GM12878 (cell line): ENCODE results near the gene SUGP2. TPM values are rescaled to one million over a fixed set of nuclear protein-coding genes. Genes with fewer than 3 reads are reported as not detected.

Source experiments
- FOXK2 ChIP-seq: fragments of 450-650 bp; IDR thresholded peaks from 2 replicates; pipeline ENCODE4 v1.6.1; 2017; ENCODE audit warnings: mild to moderate bottlenecking, moderate library complexity
- GABPA ChIP-seq: IDR thresholded peaks from 2 replicates; pipeline ENCODE4 v1.6.1; 2014; ENCODE audit warnings: antibody characterized with exemption, low read depth, mild to moderate bottlenecking, inconsistent platforms
- IKZF2 ChIP-seq, 2 experiments: fragments of 450-650 bp; IDR thresholded peaks; 2 replicates each; pipeline ENCODE4 v1.6.1; 2017; ENCODE audit warnings: mild to moderate bottlenecking in 2 of 2, moderate library complexity in 2 of 2
- KDM1A ChIP-seq: fragments of 200-600 bp; sonication (generic); IDR thresholded peaks from 2 replicates; pipeline ENCODE4 v1.6.1; 2016; ENCODE audit warnings: borderline replicate concordance
- MYB ChIP-seq: fragments of 150-350 bp; IDR thresholded peaks from 2 replicates; pipeline ENCODE4 v1.6.1; 2014; ENCODE audit warnings: mild to moderate bottlenecking, low read depth, low read length, borderline replicate concordance
- POLR2AphosphoS2 ChIP-seq: IDR thresholded peaks from 2 replicates; pipeline ENCODE4 v1.6.1; 2011; ENCODE audit warnings: low read depth, mild to moderate bottlenecking, low read length, improper control_type of control experiment, moderate library complexity
- RCOR1 ChIP-seq: conservative IDR thresholded peaks from 2 replicates; pipeline ENCODE4 v1.6.1; 2012; ENCODE audit warnings: low read depth, low read length, improper control_type of control experiment
- SMAD1 ChIP-seq: fragments of 450-650 bp; IDR thresholded peaks from 2 replicates; pipeline ENCODE4 v1.6.1; 2018; ENCODE audit warnings: mild to moderate bottlenecking, low read depth; ENCODE audit not compliant: partially characterized antibody
- TARDBP ChIP-seq: IDR thresholded peaks from 2 replicates; pipeline ENCODE4 v1.6.1; 2016; ENCODE audit warnings: borderline replicate concordance
- YY1 ChIP-seq: IDR thresholded peaks from 2 replicates; pipeline ENCODE4 v1.6.1; 2011; ENCODE audit warnings: low read depth, mild to moderate bottlenecking, low read length
- ZNF622 ChIP-seq: fragments of 450-650 bp; IDR thresholded peaks from 2 replicates; pipeline ENCODE4 v1.6.1; 2017; ENCODE audit warnings: mild to moderate bottlenecking, inconsistent platforms
- polyA plus RNA-seq, 11 experiments: library from polyadenylated mRNA; depleted of rRNA in 4 of 11; unstranded in 6 of 11; stranded (reverse) in 5 of 11; fragments of >200 nt; fragmentation: Nextera tagmentation in 4 of 11; fragmentation: Illumina TruSeq in 1 of 11; extraction: Ambion mirVana in 4 of 11; extraction: Trizol in 1 of 11; gene quantifications; 1 replicate in 1 of 11; 2 replicates in 10 of 11; pipeline versions ENCODE4 v1.2.1 to v1.2.3, GENCODE V29; 2011 to 2016; ENCODE audit warnings: inconsistent platforms in 2 of 11, missing spikeins in 2 of 11, low read depth in 1 of 11
- total RNA-seq, 4 experiments: library from RNA; depleted of rRNA in 3 of 4; stranded (reverse); fragments of >200 nt in 3 of 4; fragmentation: Illumina TruSeq in 1 of 4; extraction: Trizol in 1 of 4; gene quantifications; 2 replicates each; pipeline versions ENCODE4 v1.2.1 to v1.2.3, GENCODE V29; 2013 to 2021
- TF ChIP-seq, protein P1 (sequence below): fragments of 450-650 bp; IDR thresholded peaks from 2 replicates; pipeline ENCODE4 v1.6.1; 2018; ENCODE audit warnings: borderline replicate concordance, mild to moderate bottlenecking; ENCODE audit not compliant: partially characterized antibody
- TF ChIP-seq, protein P2 (sequence below): fragments of 450-650 bp; IDR thresholded peaks from 2 replicates; pipeline ENCODE4 v1.6.1; 2016; ENCODE audit warnings: mild to moderate bottlenecking, moderate library complexity, borderline replicate concordance
- TF ChIP-seq, protein P3 (sequence below): fragments of 450-650 bp; IDR thresholded peaks from 2 replicates; pipeline ENCODE4 v1.6.1; 2017; ENCODE audit warnings: antibody characterized with exemption, mild to moderate bottlenecking, moderate library complexity
- TF ChIP-seq, protein P4 (sequence below): fragments of 450-650 bp; IDR thresholded peaks from 2 replicates; pipeline ENCODE4 v1.6.1; 2017; ENCODE audit warnings: mild to moderate bottlenecking

Gene SUGP2
- total and polyA plus RNA-seq, 10 of the 15 experiments (the other 5 are each of a cell fraction or from before 2014, with no cell fraction given) = 15.0 to 120 (median 57.2) TPM

DNA sequence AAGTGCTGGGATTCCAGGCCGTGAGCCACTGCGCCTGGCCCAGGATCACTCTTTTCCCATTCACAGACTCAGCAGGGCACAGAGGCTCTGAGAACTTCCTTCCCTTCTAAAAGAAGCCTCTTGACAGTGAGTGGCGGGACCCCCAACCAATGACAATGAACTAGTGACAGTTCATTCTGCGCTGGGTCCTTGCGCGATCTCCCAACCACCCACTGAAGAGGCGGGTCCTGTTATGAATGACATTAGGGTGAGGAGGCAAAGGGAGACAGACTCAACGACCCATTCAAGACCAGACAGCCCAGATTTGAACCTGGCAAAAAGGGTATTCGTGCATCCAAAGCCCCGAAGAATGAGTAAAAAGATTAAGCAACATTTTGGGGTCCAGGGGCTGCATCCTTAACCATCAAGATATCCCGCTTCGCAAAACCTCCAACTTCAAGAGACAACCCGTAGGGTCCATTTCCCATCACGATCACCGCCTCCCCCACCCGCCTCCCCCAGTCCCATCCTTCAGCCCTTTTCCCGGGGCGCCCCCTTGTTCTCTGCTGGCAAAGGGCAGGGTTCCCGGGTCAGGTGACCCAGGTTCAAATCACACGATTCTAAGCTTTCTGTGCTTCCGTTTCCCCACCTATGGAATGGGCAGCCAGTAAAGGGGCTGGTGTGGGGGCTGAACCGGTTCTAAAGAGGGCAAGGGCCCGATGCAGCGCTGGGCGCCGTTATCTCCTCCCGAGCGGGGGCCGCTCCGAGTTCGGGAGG lies 719 bp downstream of the SUGP2 start (continued):
- TF ChIP-seq, protein P1, sequence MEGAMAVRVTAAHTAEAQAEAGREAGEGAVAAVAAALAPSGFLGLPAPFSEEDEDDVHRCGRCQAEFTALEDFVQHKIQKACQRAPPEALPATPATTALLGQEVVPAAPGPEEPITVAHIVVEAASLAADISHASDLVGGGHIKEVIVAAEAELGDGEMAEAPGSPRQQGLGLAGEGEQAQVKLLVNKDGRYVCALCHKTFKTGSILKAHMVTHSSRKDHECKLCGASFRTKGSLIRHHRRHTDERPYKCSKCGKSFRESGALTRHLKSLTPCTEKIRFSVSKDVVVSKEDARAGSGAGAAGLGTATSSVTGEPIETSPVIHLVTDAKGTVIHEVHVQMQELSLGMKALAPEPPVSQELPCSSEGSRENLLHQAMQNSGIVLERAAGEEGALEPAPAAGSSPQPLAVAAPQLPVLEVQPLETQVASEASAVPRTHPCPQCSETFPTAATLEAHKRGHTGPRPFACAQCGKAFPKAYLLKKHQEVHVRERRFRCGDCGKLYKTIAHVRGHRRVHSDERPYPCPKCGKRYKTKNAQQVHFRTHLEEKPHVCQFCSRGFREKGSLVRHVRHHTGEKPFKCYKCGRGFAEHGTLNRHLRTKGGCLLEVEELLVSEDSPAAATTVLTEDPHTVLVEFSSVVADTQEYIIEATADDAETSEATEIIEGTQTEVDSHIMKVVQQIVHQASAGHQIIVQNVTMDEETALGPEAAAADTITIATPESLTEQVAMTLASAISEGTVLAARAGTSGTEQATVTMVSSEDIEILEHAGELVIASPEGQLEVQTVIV = no peak
- TF ChIP-seq, protein P2, sequence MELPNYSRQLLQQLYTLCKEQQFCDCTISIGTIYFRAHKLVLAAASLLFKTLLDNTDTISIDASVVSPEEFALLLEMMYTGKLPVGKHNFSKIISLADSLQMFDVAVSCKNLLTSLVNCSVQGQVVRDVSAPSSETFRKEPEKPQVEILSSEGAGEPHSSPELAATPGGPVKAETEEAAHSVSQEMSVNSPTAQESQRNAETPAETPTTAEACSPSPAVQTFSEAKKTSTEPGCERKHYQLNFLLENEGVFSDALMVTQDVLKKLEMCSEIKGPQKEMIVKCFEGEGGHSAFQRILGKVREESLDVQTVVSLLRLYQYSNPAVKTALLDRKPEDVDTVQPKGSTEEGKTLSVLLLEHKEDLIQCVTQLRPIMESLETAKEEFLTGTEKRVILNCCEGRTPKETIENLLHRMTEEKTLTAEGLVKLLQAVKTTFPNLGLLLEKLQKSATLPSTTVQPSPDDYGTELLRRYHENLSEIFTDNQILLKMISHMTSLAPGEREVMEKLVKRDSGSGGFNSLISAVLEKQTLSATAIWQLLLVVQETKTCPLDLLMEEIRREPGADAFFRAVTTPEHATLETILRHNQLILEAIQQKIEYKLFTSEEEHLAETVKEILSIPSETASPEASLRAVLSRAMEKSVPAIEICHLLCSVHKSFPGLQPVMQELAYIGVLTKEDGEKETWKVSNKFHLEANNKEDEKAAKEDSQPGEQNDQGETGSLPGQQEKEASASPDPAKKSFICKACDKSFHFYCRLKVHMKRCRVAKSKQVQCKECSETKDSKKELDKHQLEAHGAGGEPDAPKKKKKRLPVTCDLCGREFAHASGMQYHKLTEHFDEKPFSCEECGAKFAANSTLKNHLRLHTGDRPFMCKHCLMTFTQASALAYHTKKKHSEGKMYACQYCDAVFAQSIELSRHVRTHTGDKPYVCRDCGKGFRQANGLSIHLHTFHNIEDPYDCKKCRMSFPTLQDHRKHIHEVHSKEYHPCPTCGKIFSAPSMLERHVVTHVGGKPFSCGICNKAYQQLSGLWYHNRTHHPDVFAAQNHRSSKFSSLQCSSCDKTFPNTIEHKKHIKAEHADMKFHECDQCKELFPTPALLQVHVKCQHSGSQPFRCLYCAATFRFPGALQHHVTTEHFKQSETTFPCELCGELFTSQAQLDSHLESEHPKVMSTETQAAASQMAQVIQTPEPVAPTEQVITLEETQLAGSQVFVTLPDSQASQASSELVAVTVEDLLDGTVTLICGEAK = no peak
- no peak for TF ChIP-seq YY1
- TF ChIP-seq RCOR1 = no peak
- TF ChIP-seq POLR2AphosphoS2 = no peak
- no peak for TF ChIP-seq ZNF622
- TF ChIP-seq IKZF2 (IDR thresholded peaks at IDR 0.05) = no peak
- TF ChIP-seq SMAD1 = no peak
- TF ChIP-seq KDM1A = no peak
- TF ChIP-seq, protein P3, sequence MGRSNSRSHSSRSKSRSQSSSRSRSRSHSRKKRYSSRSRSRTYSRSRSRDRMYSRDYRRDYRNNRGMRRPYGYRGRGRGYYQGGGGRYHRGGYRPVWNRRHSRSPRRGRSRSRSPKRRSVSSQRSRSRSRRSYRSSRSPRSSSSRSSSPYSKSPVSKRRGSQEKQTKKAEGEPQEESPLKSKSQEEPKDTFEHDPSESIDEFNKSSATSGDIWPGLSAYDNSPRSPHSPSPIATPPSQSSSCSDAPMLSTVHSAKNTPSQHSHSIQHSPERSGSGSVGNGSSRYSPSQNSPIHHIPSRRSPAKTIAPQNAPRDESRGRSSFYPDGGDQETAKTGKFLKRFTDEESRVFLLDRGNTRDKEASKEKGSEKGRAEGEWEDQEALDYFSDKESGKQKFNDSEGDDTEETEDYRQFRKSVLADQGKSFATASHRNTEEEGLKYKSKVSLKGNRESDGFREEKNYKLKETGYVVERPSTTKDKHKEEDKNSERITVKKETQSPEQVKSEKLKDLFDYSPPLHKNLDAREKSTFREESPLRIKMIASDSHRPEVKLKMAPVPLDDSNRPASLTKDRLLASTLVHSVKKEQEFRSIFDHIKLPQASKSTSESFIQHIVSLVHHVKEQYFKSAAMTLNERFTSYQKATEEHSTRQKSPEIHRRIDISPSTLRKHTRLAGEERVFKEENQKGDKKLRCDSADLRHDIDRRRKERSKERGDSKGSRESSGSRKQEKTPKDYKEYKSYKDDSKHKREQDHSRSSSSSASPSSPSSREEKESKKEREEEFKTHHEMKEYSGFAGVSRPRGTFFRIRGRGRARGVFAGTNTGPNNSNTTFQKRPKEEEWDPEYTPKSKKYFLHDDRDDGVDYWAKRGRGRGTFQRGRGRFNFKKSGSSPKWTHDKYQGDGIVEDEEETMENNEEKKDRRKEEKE = no peak
- no peak for TF ChIP-seq MYB
- no peak for TF ChIP-seq FOXK2
- TF ChIP-seq GABPA = peak; percentile 54; the same call in 1 of the 2 replicates
- TF ChIP-seq, protein P4, sequence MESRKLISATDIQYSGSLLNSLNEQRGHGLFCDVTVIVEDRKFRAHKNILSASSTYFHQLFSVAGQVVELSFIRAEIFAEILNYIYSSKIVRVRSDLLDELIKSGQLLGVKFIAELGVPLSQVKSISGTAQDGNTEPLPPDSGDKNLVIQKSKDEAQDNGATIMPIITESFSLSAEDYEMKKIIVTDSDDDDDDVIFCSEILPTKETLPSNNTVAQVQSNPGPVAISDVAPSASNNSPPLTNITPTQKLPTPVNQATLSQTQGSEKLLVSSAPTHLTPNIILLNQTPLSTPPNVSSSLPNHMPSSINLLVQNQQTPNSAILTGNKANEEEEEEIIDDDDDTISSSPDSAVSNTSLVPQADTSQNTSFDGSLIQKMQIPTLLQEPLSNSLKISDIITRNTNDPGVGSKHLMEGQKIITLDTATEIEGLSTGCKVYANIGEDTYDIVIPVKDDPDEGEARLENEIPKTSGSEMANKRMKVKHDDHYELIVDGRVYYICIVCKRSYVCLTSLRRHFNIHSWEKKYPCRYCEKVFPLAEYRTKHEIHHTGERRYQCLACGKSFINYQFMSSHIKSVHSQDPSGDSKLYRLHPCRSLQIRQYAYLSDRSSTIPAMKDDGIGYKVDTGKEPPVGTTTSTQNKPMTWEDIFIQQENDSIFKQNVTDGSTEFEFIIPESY = no peak
- no peak for TF ChIP-seq TARDBP
